Measurements from ENCODE around the gene LGALS7B.
"Not testable (repeated sequence)": the region's sequence is repeated elsewhere in the genome, so short reads cannot be mapped to it uniquely, and the experiment has no call there.

The LGALS7B gene

DNA sequence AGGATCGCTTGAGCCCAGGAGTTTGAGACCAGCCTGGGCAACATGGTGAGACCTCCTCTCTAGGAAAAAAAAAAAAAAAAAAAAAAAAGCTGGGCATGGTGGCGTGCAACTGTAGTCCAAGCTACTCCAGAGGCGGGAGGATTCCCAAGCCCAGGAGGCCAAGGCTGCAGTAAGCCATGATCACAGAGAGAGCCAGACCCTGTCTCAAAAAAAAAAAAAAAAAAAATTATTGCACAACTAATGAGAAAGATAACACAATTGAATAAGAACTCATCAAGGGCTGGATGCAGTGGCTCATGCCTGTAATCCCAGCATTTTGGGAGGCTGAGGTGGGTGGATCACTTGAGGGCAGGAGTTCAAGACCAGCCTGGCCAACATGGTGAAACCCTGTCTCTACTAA lies 2.9 kb upstream of the LGALS7B start:
- peak; percentile 18; the same call in 1 of the 2 replicates for TF ChIP-seq ZNF266 (tag by site-specific recombination; IDR thresholded peaks at IDR 0.05; ENCODE audit: low read depth)
- peak; percentile 50 for TF ChIP-seq ZFHX2 (tag by site-specific recombination; conservative IDR thresholded peaks at IDR 0.05)
- TF ChIP-seq ZNF248 (tag by site-specific recombination; IDR thresholded peaks at IDR 0.05), result 0 out of 2 replicates have a peak, but pooled peaks have one; percentile 50
- 0 out of 2 replicates have a peak, but pooled peaks have one; percentile 13 for TF ChIP-seq ZNF514 (tag by site-specific recombination; IDR thresholded peaks at IDR 0.05)
- TF ChIP-seq, protein P1, sequence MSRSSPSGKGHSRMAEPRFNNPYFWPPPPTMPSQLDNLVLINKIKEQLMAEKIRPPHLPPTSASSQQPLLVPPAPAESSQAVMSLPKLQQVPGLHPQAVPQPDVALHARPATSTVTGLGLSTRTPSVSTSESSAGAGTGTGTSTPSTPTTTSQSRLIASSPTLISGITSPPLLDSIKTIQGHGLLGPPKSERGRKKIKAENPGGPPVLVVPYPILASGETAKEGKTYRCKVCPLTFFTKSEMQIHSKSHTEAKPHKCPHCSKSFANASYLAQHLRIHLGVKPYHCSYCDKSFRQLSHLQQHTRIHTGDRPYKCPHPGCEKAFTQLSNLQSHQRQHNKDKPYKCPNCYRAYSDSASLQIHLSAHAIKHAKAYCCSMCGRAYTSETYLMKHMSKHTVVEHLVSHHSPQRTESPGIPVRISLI (tag by site-specific recombination; IDR thresholded peaks at IDR 0.05), result peak; percentile 96
- not testable (repeated sequence) for H3K4me3 ChIP-seq (ENCODE audit: low read depth, low read length); H3K36me3 ChIP-seq (ENCODE audit: control insufficient read depth in 2 of 2, insufficient read depth in 1 of 2, low read length in 2 of 2); H3K4me1 ChIP-seq (ENCODE audit: control insufficient read depth, insufficient read depth, low read length); H3K9me3 ChIP-seq (ENCODE audit: control insufficient read depth, insufficient read depth, low read depth, low read length); H3K27ac ChIP-seq (ENCODE audit: extremely low read depth, low read depth, low read length)
- CTCF ChIA-PET, result interaction anchor here (0.8 to 2.1 kb wide), 3 partner anchors 8 to 101 kb away, joined by 4 to 12 read pairs (median 6); no protein-coding TSS in a partner anchor
- POLR2A ChIA-PET, result interaction anchor here (0.6 to 1.8 kb wide), 4 partner anchors 16 to 63 kb away, joined by 3 to 9 read pairs (median 5); no protein-coding TSS in a partner anchor

DNA sequence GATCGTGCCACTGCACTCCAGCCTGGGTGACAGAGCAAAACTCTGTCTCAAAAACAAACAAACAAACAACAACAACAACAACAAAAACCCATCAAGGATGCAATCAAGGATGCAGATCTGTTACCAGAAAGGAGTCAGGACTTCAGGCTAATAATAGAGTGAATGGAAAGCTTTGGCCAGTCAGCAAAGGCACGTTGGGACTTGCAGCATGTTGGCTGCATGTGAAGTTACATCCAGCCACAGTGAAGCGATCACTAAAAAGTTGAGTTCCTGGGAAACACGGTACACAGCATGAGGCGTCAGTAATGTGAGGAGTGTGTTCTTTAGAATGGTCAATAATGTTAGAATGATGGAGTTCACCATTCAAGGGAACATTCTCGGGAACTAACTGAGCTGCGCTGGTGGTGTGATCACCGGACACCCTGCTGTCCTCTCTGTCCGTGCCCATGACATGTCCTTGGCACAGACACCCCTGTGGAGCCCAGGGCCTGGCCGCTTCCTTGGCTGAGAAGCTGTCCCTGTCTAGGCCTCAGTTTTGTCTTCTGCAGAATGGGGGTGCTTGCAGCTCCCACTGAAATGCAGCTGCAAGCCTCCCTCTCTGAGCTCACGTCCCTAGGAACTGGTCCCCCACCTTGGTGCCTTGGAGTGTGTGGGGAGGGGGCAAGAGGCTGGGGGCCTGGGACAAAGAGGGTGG lies 2.3 kb upstream of the LGALS7B start:
- Histone ChIP-seq H3K27ac (ENCODE audit: extremely low read depth, low read depth, low read length) (no peak overlapping the region), H3K4me1 (ENCODE audit: control insufficient read depth, insufficient read depth, low read length) (0 out of 2 replicates have a peak, but pooled peaks cover 2% of the 10 kb centered on the region), H3K36me3 (ENCODE audit: control insufficient read depth in 2 of 2, insufficient read depth in 1 of 2, low read length in 2 of 2) (no peaks in the 10 kb centered on the region; a peak in 1 of 3 replicates), H3K4me3 (ENCODE audit: low read depth, low read length) (no peak overlapping the region), H3K9me3 (ENCODE audit: control insufficient read depth, insufficient read depth, low read depth, low read length) (no peaks in the 10 kb centered on the region)
- ChIA-PET CTCF (interaction anchor here (0.8 to 2.1 kb wide), 4 partner anchors 9 to 144 kb away, joined by 3 to 12 read pairs (median 5); partner anchors contain the start of genes MRPS12 and SARS2), POLR2A (interaction anchor here (0.6 to 1.8 kb wide), 6 partner anchors 17 to 144 kb away, joined by 3 to 9 read pairs (median 3); partner anchors contain the start of genes MRPS12 and SARS2)
- TF ChIP-seq, protein P2, sequence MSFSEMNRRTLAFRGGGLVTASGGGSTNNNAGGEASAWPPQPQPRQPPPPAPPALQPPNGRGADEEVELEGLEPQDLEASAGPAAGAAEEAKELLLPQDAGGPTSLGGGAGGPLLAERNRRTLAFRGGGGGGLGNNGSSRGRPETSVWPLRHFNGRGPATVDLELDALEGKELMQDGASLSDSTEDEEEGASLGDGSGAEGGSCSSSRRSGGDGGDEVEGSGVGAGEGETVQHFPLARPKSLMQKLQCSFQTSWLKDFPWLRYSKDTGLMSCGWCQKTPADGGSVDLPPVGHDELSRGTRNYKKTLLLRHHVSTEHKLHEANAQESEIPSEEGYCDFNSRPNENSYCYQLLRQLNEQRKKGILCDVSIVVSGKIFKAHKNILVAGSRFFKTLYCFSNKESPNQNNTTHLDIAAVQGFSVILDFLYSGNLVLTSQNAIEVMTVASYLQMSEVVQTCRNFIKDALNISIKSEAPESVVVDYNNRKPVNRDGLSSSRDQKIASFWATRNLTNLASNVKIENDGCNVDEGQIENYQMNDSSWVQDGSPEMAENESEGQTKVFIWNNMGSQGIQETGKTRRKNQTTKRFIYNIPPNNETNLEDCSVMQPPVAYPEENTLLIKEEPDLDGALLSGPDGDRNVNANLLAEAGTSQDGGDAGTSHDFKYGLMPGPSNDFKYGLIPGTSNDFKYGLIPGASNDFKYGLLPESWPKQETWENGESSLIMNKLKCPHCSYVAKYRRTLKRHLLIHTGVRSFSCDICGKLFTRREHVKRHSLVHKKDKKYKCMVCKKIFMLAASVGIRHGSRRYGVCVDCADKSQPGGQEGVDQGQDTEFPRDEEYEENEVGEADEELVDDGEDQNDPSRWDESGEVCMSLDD (tag by site-specific recombination; IDR thresholded peaks at IDR 0.05), result 0 out of 2 replicates have a peak, but pooled peaks have one; percentile 17
- TF ChIP-seq, protein P3, sequence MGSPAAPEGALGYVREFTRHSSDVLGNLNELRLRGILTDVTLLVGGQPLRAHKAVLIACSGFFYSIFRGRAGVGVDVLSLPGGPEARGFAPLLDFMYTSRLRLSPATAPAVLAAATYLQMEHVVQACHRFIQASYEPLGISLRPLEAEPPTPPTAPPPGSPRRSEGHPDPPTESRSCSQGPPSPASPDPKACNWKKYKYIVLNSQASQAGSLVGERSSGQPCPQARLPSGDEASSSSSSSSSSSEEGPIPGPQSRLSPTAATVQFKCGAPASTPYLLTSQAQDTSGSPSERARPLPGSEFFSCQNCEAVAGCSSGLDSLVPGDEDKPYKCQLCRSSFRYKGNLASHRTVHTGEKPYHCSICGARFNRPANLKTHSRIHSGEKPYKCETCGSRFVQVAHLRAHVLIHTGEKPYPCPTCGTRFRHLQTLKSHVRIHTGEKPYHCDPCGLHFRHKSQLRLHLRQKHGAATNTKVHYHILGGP (tag by site-specific recombination; IDR thresholded peaks at IDR 0.05), result peak; percentile 38; the same call in 1 of the 2 replicates
- TF ChIP-seq ZNF2 (tag by site-specific recombination; IDR thresholded peaks at IDR 0.05) (0 out of 2 replicates have a peak, but pooled peaks have one; percentile 22), ZNF561 (tag by site-specific recombination; IDR thresholded peaks at IDR 0.05; ENCODE audit: borderline replicate concordance) (no peak), TRIM28 (IDR thresholded peaks at IDR 0.05; ENCODE audit: borderline replicate concordance, low read length) (no peak), SP7 (tag by site-specific recombination; IDR thresholded peaks at IDR 0.05) (peak; percentile 54; the same call in 1 of the 2 replicates), GLI4 (tag by site-specific recombination; IDR thresholded peaks at IDR 0.05) (no peak), ZBTB17 (tag by site-specific recombination; IDR thresholded peaks at IDR 0.05) (peak; percentile 99), ZNF777 (tag by site-specific recombination; IDR thresholded peaks at IDR 0.05; ENCODE audit: borderline replicate concordance) (no peak), ZBTB48 (tag by site-specific recombination; IDR thresholded peaks at IDR 0.05) (peak; percentile 21; the same call in 1 of the 2 replicates)
- TF ChIP-seq, protein P4, sequence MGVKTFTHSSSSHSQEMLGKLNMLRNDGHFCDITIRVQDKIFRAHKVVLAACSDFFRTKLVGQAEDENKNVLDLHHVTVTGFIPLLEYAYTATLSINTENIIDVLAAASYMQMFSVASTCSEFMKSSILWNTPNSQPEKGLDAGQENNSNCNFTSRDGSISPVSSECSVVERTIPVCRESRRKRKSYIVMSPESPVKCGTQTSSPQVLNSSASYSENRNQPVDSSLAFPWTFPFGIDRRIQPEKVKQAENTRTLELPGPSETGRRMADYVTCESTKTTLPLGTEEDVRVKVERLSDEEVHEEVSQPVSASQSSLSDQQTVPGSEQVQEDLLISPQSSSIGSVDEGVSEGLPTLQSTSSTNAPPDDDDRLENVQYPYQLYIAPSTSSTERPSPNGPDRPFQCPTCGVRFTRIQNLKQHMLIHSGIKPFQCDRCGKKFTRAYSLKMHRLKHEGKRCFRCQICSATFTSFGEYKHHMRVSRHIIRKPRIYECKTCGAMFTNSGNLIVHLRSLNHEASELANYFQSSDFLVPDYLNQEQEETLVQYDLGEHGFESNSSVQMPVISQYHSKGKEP (tag by site-specific recombination; IDR thresholded peaks at IDR 0.05), result peak; percentile 74; the same call in 1 of the 2 replicates
- TF ChIP-seq, protein P5, sequence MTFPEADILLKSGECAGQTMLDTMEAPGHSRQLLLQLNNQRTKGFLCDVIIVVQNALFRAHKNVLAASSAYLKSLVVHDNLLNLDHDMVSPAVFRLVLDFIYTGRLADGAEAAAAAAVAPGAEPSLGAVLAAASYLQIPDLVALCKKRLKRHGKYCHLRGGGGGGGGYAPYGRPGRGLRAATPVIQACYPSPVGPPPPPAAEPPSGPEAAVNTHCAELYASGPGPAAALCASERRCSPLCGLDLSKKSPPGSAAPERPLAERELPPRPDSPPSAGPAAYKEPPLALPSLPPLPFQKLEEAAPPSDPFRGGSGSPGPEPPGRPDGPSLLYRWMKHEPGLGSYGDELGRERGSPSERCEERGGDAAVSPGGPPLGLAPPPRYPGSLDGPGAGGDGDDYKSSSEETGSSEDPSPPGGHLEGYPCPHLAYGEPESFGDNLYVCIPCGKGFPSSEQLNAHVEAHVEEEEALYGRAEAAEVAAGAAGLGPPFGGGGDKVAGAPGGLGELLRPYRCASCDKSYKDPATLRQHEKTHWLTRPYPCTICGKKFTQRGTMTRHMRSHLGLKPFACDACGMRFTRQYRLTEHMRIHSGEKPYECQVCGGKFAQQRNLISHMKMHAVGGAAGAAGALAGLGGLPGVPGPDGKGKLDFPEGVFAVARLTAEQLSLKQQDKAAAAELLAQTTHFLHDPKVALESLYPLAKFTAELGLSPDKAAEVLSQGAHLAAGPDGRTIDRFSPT (tag by site-specific recombination; IDR thresholded peaks at IDR 0.05), result peak; percentile 7; the same call in 1 of the 2 replicates
- TF ChIP-seq, protein P6, sequence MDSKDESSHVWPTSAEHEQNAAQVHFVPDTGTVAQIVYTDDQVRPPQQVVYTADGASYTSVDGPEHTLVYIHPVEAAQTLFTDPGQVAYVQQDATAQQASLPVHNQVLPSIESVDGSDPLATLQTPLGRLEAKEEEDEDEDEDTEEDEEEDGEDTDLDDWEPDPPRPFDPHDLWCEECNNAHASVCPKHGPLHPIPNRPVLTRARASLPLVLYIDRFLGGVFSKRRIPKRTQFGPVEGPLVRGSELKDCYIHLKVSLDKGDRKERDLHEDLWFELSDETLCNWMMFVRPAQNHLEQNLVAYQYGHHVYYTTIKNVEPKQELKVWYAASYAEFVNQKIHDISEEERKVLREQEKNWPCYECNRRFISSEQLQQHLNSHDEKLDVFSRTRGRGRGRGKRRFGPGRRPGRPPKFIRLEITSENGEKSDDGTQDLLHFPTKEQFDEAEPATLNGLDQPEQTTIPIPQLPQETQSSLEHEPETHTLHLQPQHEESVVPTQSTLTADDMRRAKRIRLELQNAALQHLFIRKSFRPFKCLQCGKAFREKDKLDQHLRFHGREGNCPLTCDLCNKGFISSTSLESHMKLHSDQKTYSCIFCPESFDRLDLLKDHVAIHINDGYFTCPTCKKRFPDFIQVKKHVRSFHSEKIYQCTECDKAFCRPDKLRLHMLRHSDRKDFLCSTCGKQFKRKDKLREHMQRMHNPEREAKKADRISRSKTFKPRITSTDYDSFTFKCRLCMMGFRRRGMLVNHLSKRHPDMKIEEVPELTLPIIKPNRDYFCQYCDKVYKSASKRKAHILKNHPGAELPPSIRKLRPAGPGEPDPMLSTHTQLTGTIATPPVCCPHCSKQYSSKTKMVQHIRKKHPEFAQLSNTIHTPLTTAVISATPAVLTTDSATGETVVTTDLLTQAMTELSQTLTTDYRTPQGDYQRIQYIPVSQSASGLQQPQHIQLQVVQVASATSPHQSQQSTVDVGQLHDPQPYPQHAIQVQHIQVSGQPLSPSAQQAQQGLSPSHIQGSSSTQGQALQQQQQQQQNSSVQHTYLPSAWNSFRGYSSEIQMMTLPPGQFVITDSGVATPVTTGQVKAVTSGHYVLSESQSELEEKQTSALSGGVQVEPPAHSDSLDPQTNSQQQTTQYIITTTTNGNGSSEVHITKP (tag by site-specific recombination; IDR thresholded peaks at IDR 0.05), result 0 out of 2 replicates have a peak, but pooled peaks have one; percentile 16
